ENCODE measurements around the gene ZNF585A. TPM values are rescaled to one million over a fixed set of nuclear protein-coding genes. Genes with fewer than 3 reads are reported as not detected.
"Not testable (repeated sequence)": the region's sequence is repeated elsewhere in the genome, so short reads cannot be mapped to it uniquely, and the experiment has no call there.

The ZNF585A gene
- total RNA-seq: 10 to 100 TPM in 1 of 2 experiments, 1 to 10 TPM in 1; 7.5 to 11.9 TPM

DNA sequence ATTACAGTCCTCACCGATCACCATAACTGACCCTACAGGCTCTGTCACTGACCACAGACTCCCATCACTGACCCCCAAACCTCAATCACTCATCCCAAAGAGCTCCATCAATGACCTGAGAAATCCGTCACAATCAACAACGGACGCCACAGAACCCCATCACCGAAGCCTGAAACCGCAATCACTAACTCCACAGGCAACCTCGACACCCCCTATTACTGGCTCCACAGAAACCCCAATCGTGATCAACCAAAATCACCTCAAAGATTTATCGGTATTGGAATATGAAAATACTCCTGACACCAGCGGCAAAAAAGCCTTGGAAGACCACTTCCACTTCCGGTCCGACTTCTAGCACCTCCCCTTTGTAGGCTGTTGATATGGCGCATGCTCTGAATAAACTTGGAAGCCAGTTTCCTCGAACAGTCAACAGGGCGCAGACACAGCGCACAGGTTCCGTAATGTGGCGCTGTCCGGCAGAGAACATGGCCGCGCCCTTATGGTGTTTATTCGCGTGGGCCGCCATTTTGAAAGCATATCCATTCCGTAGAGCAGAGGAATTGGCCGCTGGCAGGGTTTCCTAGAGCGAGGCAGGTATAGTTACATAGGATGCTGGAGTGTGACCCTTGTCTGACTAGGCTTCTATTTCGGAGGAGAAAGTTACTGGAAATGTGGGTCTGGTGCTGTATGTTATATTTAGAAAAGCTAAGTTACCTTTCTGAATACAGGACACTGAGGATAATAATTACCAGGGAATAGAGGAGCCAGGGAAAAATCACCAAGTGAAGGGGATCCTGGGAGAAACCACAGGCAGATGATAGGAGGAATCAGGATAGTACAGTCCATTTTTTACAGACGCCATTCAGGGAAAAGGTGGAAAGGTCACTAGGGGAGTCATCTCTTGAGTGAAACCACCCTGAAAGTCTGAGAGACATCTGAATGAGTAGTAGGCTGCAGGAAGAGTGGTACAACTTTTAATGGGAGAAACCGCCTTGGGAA lies at the start of gene ZNF585A:
Gene ZNF585A, minus strand, starts transcription at position 328 of the 999 bp plus-strand sequence. CDS start 2,785 bp downstream, outside the sequence.
- peak; percentile 92 for DNase-seq
- intact Hi-C loops (cut with micrococcal nuclease): loop anchor here (1.0 to 5.0 kb wide), 8 partner anchors 38 to 334 kb away; partner anchors contain the start of genes ZNF383, ZNF420, ZNF527 and ZNF568
- H3K36me3 Mint-ChIP-seq: peaks cover 38% of the 10 kb centered on the region
- no peak within 1 kb of the TSS for H3K27ac Mint-ChIP-seq
- H3K4me3 Mint-ChIP-seq: no peak within 1 kb of the TSS
- CTCF ChIA-PET: interaction anchor here (1.1 kb wide), 1 partner anchor 38 kb away, joined by 3 read pairs; the partner anchor contains the start of gene ZNF585B
- POLR2A ChIA-PET: interaction anchor here (1.0 kb wide), 1 partner anchor 957 kb away, joined by 3 read pairs; the partner anchor contains the start of gene ZNF146
- H3K9me3 Mint-ChIP-seq: peaks cover 33% of the 10 kb centered on the region
- no peaks in the 10 kb centered on the region for H3K4me1 Mint-ChIP-seq (ENCODE audit: low read depth)
- no peaks in the 10 kb centered on the region for H3K27me3 Mint-ChIP-seq

DNA sequence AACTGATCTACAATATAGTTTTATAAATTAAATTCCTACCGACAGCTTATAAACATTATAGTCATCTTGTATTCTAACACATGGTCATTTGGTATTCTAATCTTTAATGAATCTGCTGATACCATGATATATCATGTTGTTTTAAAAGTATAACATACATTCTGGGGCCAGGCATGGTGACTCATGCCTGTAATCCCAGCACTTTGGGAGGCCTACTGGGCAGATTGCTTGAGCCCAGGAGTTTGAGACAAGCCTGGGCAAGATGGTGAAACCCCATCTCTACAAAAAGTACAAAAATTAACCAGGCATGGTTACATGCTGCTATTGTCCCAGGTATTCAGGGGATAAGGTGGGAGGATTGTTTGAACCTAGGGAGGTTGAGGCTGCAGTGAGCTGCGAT lies 48.6 kb upstream of the ZNF585A start:
- Mint-ChIP-seq H3K36me3 (peaks cover 54% of the 10 kb centered on the region), H3K27ac (no peak overlapping the region), H3K27me3 (no peaks in the 10 kb centered on the region), H3K4me3 (no peak overlapping the region), H3K9me3 (peaks cover 13% of the 10 kb centered on the region), H3K4me1 (ENCODE audit: low read depth) (peaks cover 19% of the 10 kb centered on the region)
- intact Hi-C loops (cut with micrococcal nuclease): no loop called here
- DNase-seq: no peak
- CTCF ChIA-PET: no interaction called here
- POLR2A ChIA-PET: no interaction called here

DNA sequence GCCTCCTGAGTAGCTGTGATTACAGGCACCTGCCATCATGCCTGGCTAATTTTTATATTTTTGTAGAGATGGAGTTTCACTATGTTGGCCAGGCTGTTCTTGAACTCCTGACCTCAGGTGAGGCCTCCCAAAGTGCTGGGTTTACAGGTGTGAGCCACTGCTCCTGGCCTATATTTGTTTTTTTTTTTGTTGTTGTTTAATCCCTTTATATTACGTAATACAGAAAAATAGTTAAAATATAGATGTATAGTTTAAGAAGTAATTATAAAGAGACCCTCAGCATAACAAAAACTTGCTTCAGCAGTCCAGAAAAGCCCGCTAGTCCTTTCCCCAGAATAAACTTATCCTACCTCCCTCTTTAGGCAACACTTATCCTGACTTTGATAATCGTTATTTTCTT lies 47.9 kb upstream of the ZNF585A start:
- Mint-ChIP-seq H3K4me1 (ENCODE audit: low read depth) (peaks cover 19% of the 10 kb centered on the region), H3K27ac (no peak overlapping the region), H3K4me3 (no peak overlapping the region), H3K9me3 (peaks cover 8% of the 10 kb centered on the region), H3K27me3 (no peaks in the 10 kb centered on the region), H3K36me3 (peaks cover 47% of the 10 kb centered on the region)
- ChIA-PET CTCF (no interaction called here), POLR2A (no interaction called here)
- intact Hi-C loops (cut with micrococcal nuclease): no loop called here
- no peak for DNase-seq

DNA sequence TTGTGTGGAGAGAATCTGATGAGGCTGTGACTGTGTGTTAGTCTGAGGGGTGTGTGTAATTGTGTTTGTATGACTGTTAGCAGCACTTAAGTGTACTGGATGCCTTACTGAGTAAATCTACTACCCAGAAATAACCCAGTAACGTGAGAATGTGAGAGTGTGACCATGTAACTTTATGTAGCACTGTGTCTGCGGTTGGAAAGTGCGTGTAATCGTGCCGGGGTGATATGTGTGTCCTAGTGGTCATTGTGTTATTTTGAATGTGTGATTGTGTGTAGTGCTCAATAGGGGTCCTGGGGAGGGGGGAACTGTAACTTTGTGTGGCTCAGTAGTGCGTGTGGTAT lies 46.1 kb upstream of the ZNF585A start:
- Mint-ChIP-seq H3K27ac (peak overlapping the region; percentile 99), H3K9me3 (peaks cover 6% of the 10 kb centered on the region), H3K4me3 (peak overlapping the region; percentile 99), H3K36me3 (peaks cover 39% of the 10 kb centered on the region), H3K4me1 (ENCODE audit: low read depth) (peaks cover 19% of the 10 kb centered on the region), H3K27me3 (no peaks in the 10 kb centered on the region)
- POLR2A ChIA-PET: no interaction called here
- peak; percentile 69 for DNase-seq
- CTCF ChIA-PET: no interaction called here
- intact Hi-C loops (cut with micrococcal nuclease): loop anchor here (1.0 to 10.0 kb wide), 8 partner anchors 8 to 1004 kb away; partner anchors contain the start of genes ZFP14, ZNF146, ZNF260 and ZNF345

DNA sequence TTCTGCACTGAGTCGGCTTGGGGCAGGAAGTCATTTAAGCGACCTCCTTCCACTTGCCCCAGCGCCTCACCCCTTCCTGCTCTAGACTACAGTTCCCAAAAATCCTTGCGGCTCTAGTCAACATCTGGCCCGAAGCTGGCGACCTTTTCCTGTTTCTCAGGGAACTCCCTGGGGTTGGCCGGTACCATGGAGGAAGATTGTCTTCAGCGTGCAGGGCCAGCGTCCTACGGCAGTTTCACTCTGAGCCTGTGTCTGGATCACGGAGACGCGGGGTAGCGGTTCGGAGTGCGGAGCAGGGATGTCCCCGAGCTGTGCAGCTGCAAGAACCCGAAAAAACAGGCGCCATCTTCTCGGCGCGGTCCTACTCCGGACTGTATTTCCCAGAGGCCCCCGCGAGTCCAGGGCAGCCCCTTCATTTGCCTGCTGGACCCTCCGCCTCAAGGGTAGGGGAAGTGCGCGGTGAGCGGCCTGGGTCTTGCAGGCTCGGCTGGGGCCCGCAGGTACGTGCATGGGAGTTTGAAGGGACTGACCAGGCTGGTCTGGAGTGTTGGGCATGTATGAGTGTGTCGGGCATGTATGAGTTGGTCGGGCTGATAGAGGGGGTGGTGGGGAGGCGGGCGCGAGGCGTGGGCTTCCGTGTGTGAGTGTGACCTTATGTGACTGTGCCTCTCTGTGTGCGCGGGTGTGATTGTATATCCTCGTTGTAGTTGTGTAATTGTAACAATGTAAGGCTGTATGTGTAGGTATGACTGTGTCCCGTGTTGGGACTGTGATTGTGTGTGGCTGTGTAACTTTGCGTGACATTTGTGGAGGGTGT lies 45.5 kb upstream of the ZNF585A start, which contains the start of gene ZNF383:
Gene ZNF383, plus strand, starts transcription at position 440 of the 817 bp plus-strand sequence. CDS start 12,240 bp downstream, outside the sequence.
- peaks cover 36% of the 10 kb centered on the region for H3K36me3 Mint-ChIP-seq
- POLR2A ChIA-PET: interaction anchor here (0.5 to 1.6 kb wide), 4 partner anchors 11 to 729 kb away, joined by 3 to 6 read pairs (median 3); partner anchors contain the start of genes ZNF527, ZNF566 and ZNF573

DNA sequence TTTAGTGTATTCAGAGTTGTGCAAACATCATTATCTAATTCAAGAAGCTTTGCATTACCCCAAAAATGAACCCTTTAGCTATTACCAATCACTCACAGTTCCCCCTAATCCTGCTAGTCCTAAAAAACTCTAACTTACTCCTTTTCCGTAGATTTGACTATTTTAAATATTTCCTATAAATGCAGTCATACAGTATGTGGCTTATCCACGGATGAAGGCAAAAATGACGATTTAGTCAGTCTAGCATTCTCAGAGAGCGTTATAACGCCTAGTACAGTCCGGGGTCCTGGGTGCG lies 44.9 kb upstream of the ZNF585A start:
- Mint-ChIP-seq H3K4me1 (ENCODE audit: low read depth) (peaks cover 19% of the 10 kb centered on the region), H3K9me3 (peaks cover 3% of the 10 kb centered on the region), H3K36me3 (peaks cover 33% of the 10 kb centered on the region), H3K27ac (peak overlapping the region; percentile 99), H3K27me3 (no peaks in the 10 kb centered on the region), H3K4me3 (peak overlapping the region; percentile 99)
- POLR2A ChIA-PET: interaction anchor here (1.0 to 1.6 kb wide), 3 partner anchors 154 to 729 kb away, joined by 3 to 6 read pairs (median 3); partner anchors contain the start of genes ZNF527, ZNF566 and ZNF573
- no peak for DNase-seq
- CTCF ChIA-PET: interaction anchor here (0.6 to 1.7 kb wide), 4 partner anchors 9 to 1089 kb away, joined by 3 to 4 read pairs (median 4); partner anchors contain the start of genes ZNF146 and ZNF565
- intact Hi-C loops (cut with micrococcal nuclease): loop anchor here (1.0 to 10.0 kb wide), 5 partner anchors 252 to 1003 kb away; partner anchors contain the start of genes ZFP14, ZNF146, ZNF345 and ZNF565

More for the DNA sequence above, 45.5 kb upstream of the ZNF585A start, which contains the start of gene ZNF383:
- Mint-ChIP-seq H3K9me3 (peaks cover 3% of the 10 kb centered on the region), H3K4me3 (peak within 1 kb of the TSS; percentile 99), H3K27me3 (no peaks in the 10 kb centered on the region), H3K27ac (peak within 1 kb of the TSS; percentile 99), H3K4me1 (ENCODE audit: low read depth) (peaks cover 19% of the 10 kb centered on the region)
- CTCF ChIA-PET: interaction anchor here (1.1 to 1.7 kb wide), 2 partner anchors 9 to 245 kb away, joined by 4 read pairs; no protein-coding TSS in a partner anchor
- peak; percentile 90 for DNase-seq
- intact Hi-C loops (cut with micrococcal nuclease): loop anchor here (1.0 to 10.0 kb wide), 9 partner anchors 8 to 1003 kb away; partner anchors contain the start of genes ZFP14, ZNF146, ZNF260 and ZNF345

DNA sequence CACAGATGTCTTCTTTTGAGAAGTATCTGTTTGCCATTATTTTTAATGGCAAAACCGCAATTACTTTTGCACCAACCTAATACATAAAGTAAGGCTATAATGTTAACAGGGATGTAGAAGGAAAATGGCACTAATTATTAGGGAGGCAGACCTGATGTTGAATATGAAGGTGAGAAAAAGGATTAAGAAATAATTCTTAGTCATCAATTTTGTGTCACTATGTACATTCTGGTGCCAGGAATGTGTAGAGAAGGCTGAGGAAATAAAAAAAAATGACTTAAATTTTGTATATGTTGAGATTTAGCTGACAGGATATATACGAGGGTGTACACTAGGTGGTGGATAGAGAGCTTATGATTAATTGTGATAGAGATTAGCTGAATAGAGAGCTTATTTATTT lies 25.3 kb upstream of the ZNF585A start:
- CTCF ChIA-PET: no interaction called here
- intact Hi-C loops (cut with micrococcal nuclease): no loop called here

DNA sequence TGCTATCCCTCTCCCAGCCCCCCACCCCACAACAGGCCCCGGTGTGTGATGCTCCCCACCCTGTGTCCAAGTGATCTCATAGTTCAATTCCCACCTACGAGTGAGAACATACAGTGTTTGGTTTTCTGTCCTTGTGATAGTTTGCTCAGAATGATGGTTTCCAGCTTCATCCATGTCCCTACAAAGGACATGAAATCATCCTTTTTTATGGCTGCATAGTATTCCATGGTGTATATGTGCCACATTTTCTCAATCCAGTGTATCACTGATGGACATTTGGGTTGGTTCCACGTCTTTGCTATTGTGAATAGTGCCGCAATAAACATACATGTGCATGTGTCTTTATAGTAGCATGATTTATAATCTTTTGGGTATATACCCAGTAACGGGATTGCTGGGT lies 24.6 kb upstream of the ZNF585A start:
- DNase-seq; CTCF ChIA-PET; intact Hi-C loops (cut with micrococcal nuclease); H3K4me1 Mint-ChIP-seq (ENCODE audit: low read depth); H3K27me3 Mint-ChIP-seq; H3K4me3 Mint-ChIP-seq; H3K27ac Mint-ChIP-seq; POLR2A ChIA-PET: not testable (repeated sequence)
- H3K36me3 Mint-ChIP-seq: peaks cover 65% of the 10 kb centered on the region
- H3K9me3 Mint-ChIP-seq: peaks cover 46% of the 10 kb centered on the region

More for the DNA sequence above, 25.3 kb upstream of the ZNF585A start:
- Mint-ChIP-seq H3K27ac (no peak overlapping the region), H3K36me3 (peaks cover 70% of the 10 kb centered on the region), H3K9me3 (peaks cover 47% of the 10 kb centered on the region), H3K4me1 (ENCODE audit: low read depth) (no peaks in the 10 kb centered on the region), H3K4me3 (no peak overlapping the region), H3K27me3 (no peaks in the 10 kb centered on the region)
- DNase-seq: no peak
- POLR2A ChIA-PET: no interaction called here

DNA sequence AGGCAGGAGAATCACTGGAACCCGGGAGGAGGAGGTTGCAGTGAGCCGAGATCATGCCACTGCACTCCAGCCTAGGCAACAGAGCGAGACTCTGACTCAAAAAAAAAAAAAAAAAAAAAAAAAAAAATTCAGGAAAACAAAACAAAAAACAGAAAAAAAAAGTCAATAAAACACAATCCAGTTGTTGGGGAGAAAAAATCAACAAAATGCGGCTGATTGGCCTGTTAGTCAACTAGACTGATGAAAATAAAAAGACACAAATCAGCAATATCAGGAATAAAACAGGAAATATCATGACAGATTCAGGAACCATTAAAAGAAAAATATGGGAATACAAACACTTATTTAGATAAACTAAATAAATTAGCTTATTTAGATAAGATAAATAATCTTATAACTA lies 22.8 kb upstream of the ZNF585A start:
- POLR2A ChIA-PET; H3K4me3 Mint-ChIP-seq; H3K4me1 Mint-ChIP-seq (ENCODE audit: low read depth); H3K27ac Mint-ChIP-seq; DNase-seq; intact Hi-C loops (cut with micrococcal nuclease); H3K27me3 Mint-ChIP-seq; CTCF ChIA-PET: not testable (repeated sequence)
- H3K9me3 Mint-ChIP-seq: peaks cover 53% of the 10 kb centered on the region
- H3K36me3 Mint-ChIP-seq: peaks cover 68% of the 10 kb centered on the region

DNA sequence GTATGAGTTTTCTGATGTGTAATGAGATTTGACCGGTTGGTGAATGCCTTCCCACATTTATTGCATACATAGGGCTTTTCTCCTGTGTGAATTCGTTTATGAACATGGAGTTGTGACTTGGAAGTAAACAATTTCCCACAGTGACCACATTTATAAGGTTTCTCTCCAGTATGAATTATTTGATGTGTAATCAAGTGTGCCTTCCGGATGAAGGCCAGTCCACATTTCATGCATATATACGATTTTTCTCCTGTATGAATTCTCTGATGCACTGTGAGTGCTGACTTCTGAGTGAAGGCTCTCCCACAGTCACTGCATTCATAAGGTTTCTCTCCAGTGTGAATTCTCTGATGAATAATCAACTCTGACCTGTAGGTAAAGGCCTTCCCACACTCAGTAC lies 13.6 kb upstream of the ZNF585A start:
- H3K27ac Mint-ChIP-seq; H3K27me3 Mint-ChIP-seq; intact Hi-C loops (cut with micrococcal nuclease); DNase-seq; CTCF ChIA-PET; POLR2A ChIA-PET; H3K4me3 Mint-ChIP-seq; H3K4me1 Mint-ChIP-seq (ENCODE audit: low read depth): not testable (repeated sequence)
- peaks cover 75% of the 10 kb centered on the region for H3K36me3 Mint-ChIP-seq
- H3K9me3 Mint-ChIP-seq: peaks cover 78% of the 10 kb centered on the region

DNA sequence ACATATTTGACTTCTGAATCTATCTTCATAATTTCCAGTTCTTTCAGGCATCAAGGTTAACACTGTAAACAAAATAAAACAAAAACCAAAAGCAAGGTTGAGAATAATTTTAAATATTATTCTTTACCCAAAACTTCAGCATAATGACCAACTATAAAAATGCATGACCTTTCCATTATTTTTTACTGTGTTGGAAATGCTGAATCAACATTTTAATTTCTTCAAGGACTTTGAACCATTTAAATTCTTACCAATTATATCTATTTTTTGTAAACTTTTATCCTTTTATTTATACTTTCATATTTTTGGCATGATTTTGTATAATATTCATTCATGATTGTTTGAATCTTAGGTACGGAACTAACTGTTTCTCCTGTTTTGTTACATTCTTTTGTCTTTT lies 6.9 kb downstream of the ZNF585A start:
- CTCF ChIA-PET: no interaction called here
- no peak overlapping the region for H3K27ac Mint-ChIP-seq
- H3K27me3 Mint-ChIP-seq: no peaks in the 10 kb centered on the region
- no peak overlapping the region for H3K4me3 Mint-ChIP-seq
- H3K36me3 Mint-ChIP-seq: peaks cover 84% of the 10 kb centered on the region
- peaks cover 65% of the 10 kb centered on the region for H3K9me3 Mint-ChIP-seq
- intact Hi-C loops (cut with micrococcal nuclease): no loop called here
- no peak for DNase-seq
- POLR2A ChIA-PET: no interaction called here
- H3K4me1 Mint-ChIP-seq (ENCODE audit: low read depth): no peaks in the 10 kb centered on the region
